PC-3 (cell line): ENCODE measurements around the gene DERL3.

Experiments
- EZH2 ChIP-seq: fragments of 300-600 bp; sonication (generic); IDR thresholded peaks from one replicate; pipeline ENCODE4 v1.6.1; 2017; ENCODE audit warnings: antibody characterized with exemption, mild to moderate bottlenecking, low read length; ENCODE audit not compliant: unreplicated experiment
- EZH2phosphoT487 ChIP-seq: fragments of 300-600 bp; sonication (generic); IDR thresholded peaks from 2 replicates; pipeline ENCODE4 v1.6.1; 2018; ENCODE audit warnings: mild to moderate bottlenecking, antibody characterized with exemption, low read length, borderline replicate concordance
- TF ChIP-seq, protein P1 (sequence below): fragments of 300-600 bp; sonication (generic); conservative IDR thresholded peaks from 2 replicates; pipeline ENCODE4 v1.5.1; 2017; ENCODE audit warnings: antibody characterized with exemption, low read depth, mild to moderate bottlenecking, low read length

GRCh38 chr22:23831781-23832180 is 7.0 kb downstream of the DERL3 start:
- no peak for TF ChIP-seq EZH2phosphoT487
- TF ChIP-seq, protein P1, sequence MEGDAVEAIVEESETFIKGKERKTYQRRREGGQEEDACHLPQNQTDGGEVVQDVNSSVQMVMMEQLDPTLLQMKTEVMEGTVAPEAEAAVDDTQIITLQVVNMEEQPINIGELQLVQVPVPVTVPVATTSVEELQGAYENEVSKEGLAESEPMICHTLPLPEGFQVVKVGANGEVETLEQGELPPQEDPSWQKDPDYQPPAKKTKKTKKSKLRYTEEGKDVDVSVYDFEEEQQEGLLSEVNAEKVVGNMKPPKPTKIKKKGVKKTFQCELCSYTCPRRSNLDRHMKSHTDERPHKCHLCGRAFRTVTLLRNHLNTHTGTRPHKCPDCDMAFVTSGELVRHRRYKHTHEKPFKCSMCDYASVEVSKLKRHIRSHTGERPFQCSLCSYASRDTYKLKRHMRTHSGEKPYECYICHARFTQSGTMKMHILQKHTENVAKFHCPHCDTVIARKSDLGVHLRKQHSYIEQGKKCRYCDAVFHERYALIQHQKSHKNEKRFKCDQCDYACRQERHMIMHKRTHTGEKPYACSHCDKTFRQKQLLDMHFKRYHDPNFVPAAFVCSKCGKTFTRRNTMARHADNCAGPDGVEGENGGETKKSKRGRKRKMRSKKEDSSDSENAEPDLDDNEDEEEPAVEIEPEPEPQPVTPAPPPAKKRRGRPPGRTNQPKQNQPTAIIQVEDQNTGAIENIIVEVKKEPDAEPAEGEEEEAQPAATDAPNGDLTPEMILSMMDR, result no peak
- no peak for TF ChIP-seq EZH2
